WERI-Rb-1 (cell line): ENCODE results near the gene RRAS2.

ENCODE experiments used
- DNase-seq: peaks from one replicate; pipeline ENCODE4 v3.0.0-alpha.2; 2020
- H3K27ac ChIP-seq: fragments of 250-450 bp; sonication (Bioruptor Pico); 2 replicates; pipeline ENCODE4 v1.5.1; 2020; ENCODE audit warnings: mild to moderate bottlenecking, moderate library complexity
- H3K27me3 ChIP-seq: fragments of 250-450 bp; sonication (Bioruptor Pico); 2 replicates; pipeline ENCODE4 v1.5.1; 2021; ENCODE audit warnings: mild to moderate bottlenecking, low read depth, moderate library complexity; ENCODE audit not compliant: insufficient read depth, severe bottlenecking
- H3K36me3 ChIP-seq: fragments of 250-450 bp; sonication (Bioruptor Pico); 2 replicates; pipeline ENCODE4 v1.5.1; 2020; ENCODE audit warnings: mild to moderate bottlenecking, moderate library complexity
- H3K4me3 ChIP-seq: 2 replicates; pipeline ENCODE4 v1.5.1; 2011; ENCODE audit warnings: low read depth, mild to moderate bottlenecking, control low read depth, low read length
- H3K9me3 ChIP-seq: fragments of 250-450 bp; sonication (Bioruptor Pico); 2 replicates; pipeline ENCODE4 v1.5.1; 2021; ENCODE audit warnings: mild to moderate bottlenecking, moderate library complexity; ENCODE audit not compliant: severe bottlenecking
- TF ChIP-seq, protein P1 (sequence below): IDR thresholded peaks from 2 replicates; pipeline ENCODE4 v1.5.1; 2011; ENCODE audit warnings: low read depth, mild to moderate bottlenecking, control low read depth, inconsistent platforms, low read length

The RRAS2 gene

DNA sequence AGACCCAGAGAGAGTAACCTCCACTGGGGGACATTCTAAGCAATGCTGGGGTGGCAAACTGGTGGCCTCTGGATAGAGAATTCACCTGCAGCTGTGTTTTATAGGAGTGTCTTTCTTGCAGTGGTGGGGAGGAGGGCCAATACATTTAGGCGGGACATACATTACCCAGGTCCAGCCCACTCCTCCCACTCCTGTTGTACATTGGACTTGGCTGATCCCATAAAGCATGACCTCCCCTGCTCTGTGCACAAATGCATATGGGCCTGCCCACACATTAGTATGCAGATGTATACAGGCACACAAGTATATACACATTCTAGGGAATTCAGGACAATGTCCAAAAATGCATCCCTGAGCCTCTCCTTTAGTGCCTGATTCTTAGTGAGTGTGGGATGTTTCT lies 99.1 kb downstream of the RRAS2 start:
- Histone ChIP-seq H3K27ac (no peak overlapping the region), H3K27me3 (no peaks in the 10 kb centered on the region), H3K36me3 (no peaks in the 10 kb centered on the region), H3K4me3 (no peak overlapping the region), H3K9me3 (no peaks in the 10 kb centered on the region)
- no peak for DNase-seq
- TF ChIP-seq, protein P1, sequence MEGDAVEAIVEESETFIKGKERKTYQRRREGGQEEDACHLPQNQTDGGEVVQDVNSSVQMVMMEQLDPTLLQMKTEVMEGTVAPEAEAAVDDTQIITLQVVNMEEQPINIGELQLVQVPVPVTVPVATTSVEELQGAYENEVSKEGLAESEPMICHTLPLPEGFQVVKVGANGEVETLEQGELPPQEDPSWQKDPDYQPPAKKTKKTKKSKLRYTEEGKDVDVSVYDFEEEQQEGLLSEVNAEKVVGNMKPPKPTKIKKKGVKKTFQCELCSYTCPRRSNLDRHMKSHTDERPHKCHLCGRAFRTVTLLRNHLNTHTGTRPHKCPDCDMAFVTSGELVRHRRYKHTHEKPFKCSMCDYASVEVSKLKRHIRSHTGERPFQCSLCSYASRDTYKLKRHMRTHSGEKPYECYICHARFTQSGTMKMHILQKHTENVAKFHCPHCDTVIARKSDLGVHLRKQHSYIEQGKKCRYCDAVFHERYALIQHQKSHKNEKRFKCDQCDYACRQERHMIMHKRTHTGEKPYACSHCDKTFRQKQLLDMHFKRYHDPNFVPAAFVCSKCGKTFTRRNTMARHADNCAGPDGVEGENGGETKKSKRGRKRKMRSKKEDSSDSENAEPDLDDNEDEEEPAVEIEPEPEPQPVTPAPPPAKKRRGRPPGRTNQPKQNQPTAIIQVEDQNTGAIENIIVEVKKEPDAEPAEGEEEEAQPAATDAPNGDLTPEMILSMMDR, result no peak

DNA sequence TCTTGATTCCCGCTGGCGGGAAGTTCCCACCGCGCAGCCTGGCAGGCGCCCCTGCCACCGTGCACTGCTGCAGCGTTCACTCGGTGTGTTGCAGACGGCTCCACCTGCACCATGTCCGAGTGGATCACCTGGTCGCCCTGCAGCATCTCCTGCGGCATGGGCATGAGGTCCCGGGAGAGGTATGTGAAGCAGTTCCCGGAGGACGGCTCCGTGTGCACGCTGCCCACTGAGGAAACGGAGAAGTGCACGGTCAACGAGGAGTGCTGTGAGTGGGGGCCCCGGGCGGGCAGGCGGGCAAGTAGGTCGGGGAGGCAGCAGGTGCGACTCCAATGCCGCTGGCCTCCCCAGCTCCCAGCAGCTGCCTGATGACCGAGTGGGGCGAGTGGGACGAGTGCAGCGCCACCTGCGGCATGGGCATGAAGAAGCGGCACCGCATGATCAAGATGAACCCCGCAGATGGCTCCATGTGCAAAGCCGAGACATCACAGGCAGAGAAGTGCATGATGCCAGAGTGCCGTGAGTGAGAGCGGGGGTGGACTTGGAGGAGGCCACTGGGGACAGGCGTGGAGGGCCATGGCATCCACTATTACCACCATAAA lies 99.7 kb downstream of the RRAS2 start:
- Histone ChIP-seq H3K27me3 (no peaks in the 10 kb centered on the region), H3K27ac (no peak overlapping the region), H3K9me3 (no peaks in the 10 kb centered on the region), H3K4me3 (no peak overlapping the region), H3K36me3 (no peaks in the 10 kb centered on the region)
- DNase-seq, result no peak
- TF ChIP-seq, protein P1, result no peak

DNA sequence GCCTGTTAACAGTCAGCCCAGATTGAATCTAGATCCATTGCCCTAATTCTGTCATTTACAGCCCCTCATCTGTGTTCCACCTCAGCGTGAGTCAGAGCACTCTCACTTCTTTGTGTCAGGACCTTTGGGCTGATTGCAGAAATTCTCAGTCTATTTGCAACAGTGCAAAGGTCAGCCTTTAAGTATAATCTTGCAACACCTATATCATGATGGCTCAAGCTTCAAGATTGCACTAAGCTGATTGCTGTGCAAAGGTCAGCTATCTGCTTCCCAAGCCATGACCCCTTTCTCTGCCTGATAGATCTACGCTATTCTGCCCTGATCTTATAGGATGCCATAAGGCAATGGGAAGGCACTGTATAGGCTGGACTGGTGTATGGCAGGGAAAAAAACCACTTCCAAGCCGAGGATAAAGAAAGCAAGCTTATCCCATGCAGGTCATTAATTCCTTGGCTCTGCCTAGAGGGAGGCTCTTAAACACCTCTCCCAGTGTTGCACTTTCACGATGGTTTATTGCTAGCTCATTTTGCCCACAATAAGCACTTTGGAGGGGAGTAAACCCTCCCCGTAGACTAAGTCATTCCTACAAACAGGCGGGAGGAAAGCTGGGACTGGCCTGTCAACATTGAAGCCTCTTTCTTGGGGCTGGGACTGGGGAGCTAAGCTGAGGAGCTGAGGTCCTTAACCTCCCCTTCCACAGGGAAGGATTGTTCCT lies 100.6 kb downstream of the RRAS2 start:
- DNase-seq, result no peak
- Histone ChIP-seq H3K4me3 (no peak overlapping the region), H3K27ac (no peak overlapping the region)

DNA sequence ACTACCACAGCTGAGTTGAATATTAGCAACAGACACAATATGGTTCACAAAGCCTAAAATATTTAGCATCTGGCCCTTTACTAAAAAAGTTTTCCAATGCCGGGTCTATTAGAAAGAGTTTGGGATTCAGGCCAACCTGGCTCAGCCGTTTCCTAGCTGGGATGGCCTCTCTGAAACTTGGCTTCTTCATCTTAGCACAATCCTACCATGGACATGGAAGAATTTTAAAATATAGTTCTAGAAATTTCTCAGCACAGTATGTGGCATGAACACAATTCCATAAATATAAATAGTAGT lies 103.8 kb downstream of the RRAS2 start:
- no peak for DNase-seq

More for the DNA sequence above, 100.6 kb downstream of the RRAS2 start:
- Histone ChIP-seq H3K27me3 (no peaks in the 10 kb centered on the region), H3K9me3 (no peaks in the 10 kb centered on the region), H3K36me3 (no peaks in the 10 kb centered on the region)
- TF ChIP-seq, protein P1, result no peak

DNA sequence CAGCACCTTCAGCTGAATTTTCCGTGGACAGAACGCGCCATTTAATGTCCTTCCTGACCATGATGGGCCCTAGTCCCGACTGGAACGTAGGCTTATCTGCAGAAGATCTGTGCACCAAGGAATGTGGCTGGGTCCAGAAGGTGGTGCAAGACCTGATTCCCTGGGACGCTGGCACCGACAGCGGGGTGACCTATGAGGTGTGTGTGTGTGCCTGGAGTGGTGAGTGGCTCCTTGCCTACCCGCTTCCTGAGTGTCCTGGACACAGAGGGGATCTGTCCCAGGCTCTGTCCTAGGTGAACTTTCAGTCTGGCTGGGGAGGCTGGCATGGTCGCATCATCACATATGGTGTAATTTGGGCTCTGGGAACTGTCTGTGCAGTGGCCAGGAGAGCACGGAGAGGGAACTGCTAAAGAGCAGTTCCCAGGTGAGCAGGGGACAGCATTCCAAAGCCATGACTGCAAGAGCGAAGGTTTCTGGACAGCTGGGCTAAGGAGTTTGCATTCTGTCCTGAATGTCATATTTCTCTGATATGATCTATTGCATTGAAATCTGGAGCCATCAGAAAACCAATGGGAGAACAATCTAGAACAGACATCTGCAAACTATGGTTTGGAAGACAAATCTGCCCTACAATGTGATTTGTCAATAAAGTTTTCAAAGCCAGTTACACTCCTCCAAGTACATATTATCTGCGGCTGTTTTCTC lies 104.3 kb downstream of the RRAS2 start:
- no peaks in the 10 kb centered on the region for H3K36me3 ChIP-seq
- TF ChIP-seq, protein P1, result no peak
- H3K27ac ChIP-seq, result no peak overlapping the region
- no peak overlapping the region for H3K4me3 ChIP-seq
- peaks cover 3% of the 10 kb centered on the region for H3K27me3 ChIP-seq
- H3K9me3 ChIP-seq, result no peaks in the 10 kb centered on the region
- DNase-seq, result no peak

More for the DNA sequence above, 103.8 kb downstream of the RRAS2 start:
- Histone ChIP-seq H3K4me3 (no peak overlapping the region), H3K9me3 (no peaks in the 10 kb centered on the region), H3K27ac (no peak overlapping the region), H3K36me3 (no peaks in the 10 kb centered on the region), H3K27me3 (peaks cover 3% of the 10 kb centered on the region)
- TF ChIP-seq, protein P1, result no peak
